Activated T-cell treated with anti-CD3 and anti-CD28 coated beads for 4 hours (primary cell): ENCODE results near the gene ARHGAP15.
"Not testable (repeated sequence)": the region's sequence is repeated elsewhere in the genome, so short reads cannot be mapped to it uniquely, and the experiment has no call there.

Experiments
- DNase-seq: peaks from one replicate; pipeline ENCODE4 v3.0.0-alpha.2; 2020

The ARHGAP15 gene

GRCh38 chr2:143128681-143129580 is at the start of gene ARHGAP15:
TSS of gene ARHGAP15 (plus strand) at chr2:143129419.
- peak; percentile 65 for DNase-seq

GRCh38 chr2:143081616-143082015 is 47.6 kb upstream of the ARHGAP15 start:
- DNase-seq, result no peak

GRCh38 chr2:143083636-143084035 is 45.6 kb upstream of the ARHGAP15 start:
- DNase-seq, result no peak

GRCh38 chr2:143084462-143084861 is 44.8 kb upstream of the ARHGAP15 start:
- DNase-seq, result no peak

- DNase-seq, result no peak
These were observed 44.0 kb upstream of the ARHGAP15 start for GRCh38 chr2:143085125-143085784.

DNA sequence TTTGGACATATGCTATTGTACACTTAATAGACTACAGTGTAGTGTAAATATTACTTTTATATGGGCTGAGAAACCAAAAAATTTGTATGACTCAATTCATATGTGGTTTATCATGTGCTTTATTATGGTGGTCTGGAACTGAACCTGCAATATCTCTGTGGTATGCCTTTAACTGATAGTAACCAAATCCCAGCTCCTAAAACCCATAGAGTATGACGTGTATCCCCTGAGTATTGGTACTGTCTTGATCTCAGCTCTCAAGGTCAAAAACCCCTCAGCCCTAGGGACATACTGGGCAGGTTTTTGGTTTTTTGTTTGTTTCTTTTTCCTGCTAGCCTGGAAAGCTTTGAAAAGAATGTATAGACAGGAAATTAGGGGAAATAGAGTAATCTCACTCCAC is 42.2 kb upstream of the ARHGAP15 start:
- no peak for DNase-seq

DNA sequence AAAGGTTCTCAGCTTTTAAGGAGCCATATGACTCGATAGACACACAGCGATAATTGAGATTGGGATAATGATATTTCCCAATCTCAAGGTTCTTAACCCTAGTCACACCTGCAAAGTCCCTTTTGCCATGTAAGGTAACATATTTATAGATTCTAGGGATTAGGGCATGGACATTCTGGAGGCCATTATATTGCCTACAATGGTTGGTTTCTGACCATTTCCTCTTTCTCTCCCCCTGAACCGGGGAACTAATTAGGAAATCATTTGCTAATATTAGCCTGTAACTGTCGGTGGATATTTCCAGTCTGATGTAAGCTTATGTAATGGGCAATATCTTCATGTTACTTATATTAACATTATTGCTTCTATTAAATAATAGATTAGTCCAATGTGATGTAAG is 40.8 kb upstream of the ARHGAP15 start:
- DNase-seq, result no peak

DNA sequence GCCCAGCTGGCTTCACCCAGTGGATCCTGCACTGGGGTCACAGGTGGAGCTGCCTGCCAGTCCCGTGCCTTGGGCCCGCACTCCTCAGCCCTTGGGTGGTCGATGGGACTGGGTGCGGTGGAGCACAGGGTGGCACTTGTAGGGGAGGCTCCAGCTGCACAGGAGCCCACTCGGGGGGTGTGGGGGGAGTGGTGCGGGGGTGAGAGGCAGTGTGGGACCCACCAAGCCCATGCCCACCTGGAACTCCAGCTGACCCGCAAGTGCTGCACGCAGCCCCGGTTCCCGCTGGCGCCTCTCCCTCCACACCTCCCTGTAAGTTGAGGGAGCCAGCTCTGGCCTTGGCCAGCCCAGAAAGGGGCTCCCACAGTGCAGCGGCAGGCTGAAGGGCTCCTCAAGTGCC is 39.7 kb upstream of the ARHGAP15 start:
- not testable (repeated sequence) for DNase-seq

GRCh38 chr2:143110758-143111428 is 18.3 kb upstream of the ARHGAP15 start:
- peak; percentile 52 for DNase-seq

- no peak for DNase-seq
These were observed 12.0 kb upstream of the ARHGAP15 start for GRCh38 chr2:143117225-143117624.

DNA sequence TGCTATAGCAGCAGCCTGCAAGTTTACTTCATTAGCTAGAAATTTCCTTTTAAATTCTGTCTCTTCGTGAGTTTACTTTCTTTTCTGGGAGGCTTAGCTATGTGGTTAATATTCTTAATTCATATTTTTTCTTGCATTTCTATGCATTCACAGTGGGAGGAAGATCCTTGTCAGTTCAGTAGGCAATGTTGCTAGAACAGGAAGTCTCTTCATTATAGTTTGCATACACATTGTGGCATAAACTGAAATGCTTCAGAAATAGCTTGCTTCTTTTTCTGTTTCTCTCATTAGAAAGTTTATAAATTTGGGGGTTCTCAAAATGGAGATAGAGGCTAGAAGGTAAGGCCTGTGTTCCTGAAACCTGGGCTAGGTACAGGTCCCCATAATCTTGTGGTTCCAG is 8.1 kb upstream of the ARHGAP15 start:
- DNase-seq, result no peak

DNA sequence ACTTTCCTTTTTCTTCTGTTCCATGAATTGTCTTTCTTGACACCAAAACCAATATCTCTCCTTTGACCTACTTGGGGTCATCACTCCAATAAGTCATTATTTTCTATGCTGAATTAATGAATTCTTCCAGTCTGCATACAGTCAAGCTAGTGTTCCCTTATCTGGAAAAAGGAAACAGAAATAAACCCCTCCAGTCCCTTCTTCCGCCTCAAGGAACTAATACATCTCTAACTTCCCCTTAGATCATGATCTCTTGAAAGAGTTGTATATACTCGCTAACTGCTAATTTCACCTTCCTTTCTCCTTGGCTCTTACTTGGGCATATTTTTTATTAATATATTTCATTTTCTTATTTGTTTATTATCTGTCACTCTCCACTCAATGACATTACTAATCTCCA is 7.3 kb upstream of the ARHGAP15 start:
- no peak for DNase-seq

DNA sequence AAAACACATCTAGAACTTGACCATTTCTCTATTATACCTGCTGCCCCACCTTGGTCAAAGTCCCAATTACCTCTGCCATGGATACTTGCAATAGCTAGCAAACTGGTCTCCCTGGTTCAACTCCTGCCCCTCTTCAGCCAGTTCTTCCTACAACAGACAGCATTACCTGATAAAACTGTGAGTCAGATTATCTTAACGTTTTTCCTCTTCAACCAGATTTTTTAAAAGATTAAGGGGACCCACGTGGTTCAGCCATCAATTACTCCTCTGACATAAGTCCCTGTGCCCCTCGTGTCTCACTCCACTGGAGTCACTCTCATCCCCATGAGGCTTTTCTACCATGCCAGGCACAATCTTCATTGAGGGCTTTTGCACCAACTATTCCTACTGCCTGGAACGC is 5.3 kb upstream of the ARHGAP15 start:
- no peak for DNase-seq

- DNase-seq, result no peak
These were observed 4.8 kb upstream of the ARHGAP15 start for GRCh38 chr2:143124445-143124844.

DNA sequence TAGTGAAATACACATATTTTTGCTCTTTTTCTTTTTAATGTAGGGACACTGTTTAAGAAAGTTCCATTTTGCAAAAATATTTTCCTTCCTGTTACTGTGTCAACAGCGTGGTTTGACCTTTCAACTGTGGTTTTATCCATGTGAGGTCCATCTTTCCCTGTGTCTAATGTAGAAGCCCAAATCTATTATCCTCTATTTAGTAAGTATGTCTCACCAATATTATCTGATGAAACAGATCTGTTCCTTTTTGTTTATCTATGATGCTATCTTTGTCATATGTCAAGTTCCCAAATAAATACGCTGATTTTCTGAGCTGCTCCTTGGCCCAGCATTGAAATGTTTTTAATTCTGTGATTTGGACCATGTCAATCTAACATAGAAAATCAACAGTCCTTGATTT is 3.5 kb upstream of the ARHGAP15 start:
- no peak for DNase-seq

DNA sequence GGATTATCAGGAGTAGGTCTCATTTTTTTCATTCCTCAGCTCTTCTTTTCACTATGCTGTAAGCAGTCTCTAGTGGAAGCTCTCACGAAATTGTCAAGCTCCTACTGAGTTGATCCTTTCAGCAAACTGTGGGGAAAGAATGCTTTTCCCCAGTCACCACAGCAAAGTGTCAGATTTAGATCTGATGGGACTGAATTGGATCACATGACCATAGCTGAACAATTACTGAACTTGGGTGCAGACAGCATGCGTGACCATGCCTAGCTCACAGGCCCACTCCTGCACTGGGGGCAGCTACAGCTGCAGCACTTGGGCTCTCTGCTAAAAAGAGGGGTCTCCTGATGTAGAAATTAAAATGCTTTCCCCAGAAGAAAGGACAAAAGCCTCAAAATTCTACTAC is 3.1 kb downstream of the ARHGAP15 start:
- no peak for DNase-seq

DNA sequence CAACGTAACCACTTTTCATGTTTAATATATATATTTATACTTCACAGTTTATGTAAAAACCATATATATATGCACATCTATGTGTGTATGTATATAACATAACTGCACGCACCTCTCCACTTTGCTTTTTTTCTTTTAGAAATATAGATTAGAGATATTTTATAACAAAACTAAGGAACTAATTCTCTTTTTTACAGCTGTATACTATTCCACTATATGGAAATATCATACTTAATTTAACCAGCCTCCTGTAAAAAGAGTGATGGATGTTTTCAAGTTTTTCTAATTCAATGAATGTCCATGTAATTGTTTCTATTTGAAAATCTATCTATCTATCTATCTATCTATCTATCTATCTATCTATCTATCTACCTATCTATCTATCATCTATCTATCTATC is 4.6 kb downstream of the ARHGAP15 start:
- no peak for DNase-seq

- no peak for DNase-seq
These were observed 9.1 kb downstream of the ARHGAP15 start for GRCh38 chr2:143138292-143138691.

GRCh38 chr2:143139835-143140393 is 10.7 kb downstream of the ARHGAP15 start:
- DNase-seq, result no peak

DNA sequence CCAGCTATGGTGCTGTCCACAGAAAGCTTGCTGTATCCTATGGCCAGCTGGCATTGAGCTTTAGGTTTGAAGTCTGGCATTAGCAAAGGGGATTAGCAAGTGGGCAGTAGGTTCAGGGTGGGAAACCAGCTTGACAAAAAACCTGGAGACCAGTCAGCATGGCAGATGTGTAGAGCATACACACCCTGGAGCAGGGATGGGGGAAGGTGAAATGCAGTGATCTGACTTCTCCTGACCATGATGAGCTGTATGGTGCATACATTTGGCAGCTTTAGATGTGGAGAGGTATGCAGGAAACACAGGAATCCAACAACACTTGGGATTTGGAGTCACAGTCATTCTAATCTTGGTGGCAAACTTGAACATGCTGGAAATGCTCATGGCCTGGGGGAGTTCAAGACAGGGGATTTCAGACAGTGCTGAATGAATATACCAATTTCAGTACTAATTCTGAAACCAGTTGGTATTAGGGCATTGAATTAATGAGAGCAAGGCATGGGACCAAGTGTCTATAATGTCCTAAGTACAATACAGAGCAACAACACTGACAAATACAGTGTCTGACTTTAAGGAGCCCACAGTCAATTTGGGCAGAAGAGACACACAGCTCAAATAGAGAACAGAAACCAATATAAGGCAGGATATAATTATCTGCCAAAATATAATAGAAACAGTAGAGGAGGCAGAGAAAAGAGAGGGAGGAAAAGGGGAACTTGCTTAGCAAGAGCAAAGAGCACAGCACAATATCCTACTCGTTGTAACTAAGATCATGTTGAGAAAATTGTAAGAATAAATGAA is 11.8 kb downstream of the ARHGAP15 start:
- DNase-seq, result no peak

GRCh38 chr2:143142598-143142997 is 13.4 kb downstream of the ARHGAP15 start:
- DNase-seq, result no peak

- DNase-seq, result no peak
These were observed 15.7 kb downstream of the ARHGAP15 start for GRCh38 chr2:143144813-143145455.
